Prostate gland (tissue), 2 donors: ENCODE measurements around the gene PRPF6.

Experiments used
- POLR2AphosphoS5 ChIP-seq: sonication (generic); formaldehyde crosslinking; IDR thresholded peaks from one replicate; pipeline ENCODE4 v1.6.1; 2017; ENCODE audit warnings: antibody characterized with exemption
- TF ChIP-seq, protein P1 (sequence below), 4 experiments: fragments of 200-600 bp in 2 of 4; fragments of 450-650 bp in 2 of 4; sonication (generic) in 2 of 4; IDR thresholded peaks; 1 replicate in 3 of 4; 2 replicates in 1 of 4; pipeline ENCODE4 v1.5.1; 2016 to 2019; ENCODE audit warnings: antibody characterized with exemption in 4 of 4, mild to moderate bottlenecking in 2 of 4, moderate library complexity in 2 of 4

DNA sequence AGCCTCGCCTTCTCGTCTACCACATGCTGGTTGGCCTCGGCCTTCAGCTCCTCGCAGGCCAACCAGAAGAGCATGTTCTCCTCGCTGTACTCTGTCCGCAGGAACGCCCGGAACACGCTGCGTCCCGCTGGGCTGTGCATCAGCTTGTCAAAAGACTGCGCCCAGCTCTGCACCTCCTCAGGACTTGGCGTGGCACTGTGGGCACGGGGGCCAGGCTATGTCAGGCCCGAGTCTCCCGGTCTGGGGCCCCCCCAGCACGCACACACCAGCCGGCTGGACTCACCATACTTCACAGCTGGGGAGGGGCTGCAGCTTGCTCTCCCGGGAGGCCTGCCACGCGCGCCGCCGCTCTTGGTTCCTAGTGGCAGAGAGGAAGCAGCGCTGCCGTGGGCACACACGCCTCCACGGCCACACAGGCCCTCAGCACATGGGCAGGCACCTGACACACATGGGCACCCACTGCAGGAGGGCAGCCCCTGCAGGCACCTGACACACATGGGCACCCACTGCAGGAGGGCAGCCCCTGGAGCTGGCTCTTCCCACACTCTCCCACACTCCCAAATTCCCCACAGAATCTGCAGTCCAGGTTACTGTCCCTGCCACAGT, 93.4 kb downstream of the PRPF6 start:
- TF ChIP-seq, protein P1, sequence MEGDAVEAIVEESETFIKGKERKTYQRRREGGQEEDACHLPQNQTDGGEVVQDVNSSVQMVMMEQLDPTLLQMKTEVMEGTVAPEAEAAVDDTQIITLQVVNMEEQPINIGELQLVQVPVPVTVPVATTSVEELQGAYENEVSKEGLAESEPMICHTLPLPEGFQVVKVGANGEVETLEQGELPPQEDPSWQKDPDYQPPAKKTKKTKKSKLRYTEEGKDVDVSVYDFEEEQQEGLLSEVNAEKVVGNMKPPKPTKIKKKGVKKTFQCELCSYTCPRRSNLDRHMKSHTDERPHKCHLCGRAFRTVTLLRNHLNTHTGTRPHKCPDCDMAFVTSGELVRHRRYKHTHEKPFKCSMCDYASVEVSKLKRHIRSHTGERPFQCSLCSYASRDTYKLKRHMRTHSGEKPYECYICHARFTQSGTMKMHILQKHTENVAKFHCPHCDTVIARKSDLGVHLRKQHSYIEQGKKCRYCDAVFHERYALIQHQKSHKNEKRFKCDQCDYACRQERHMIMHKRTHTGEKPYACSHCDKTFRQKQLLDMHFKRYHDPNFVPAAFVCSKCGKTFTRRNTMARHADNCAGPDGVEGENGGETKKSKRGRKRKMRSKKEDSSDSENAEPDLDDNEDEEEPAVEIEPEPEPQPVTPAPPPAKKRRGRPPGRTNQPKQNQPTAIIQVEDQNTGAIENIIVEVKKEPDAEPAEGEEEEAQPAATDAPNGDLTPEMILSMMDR (IDR thresholded peaks at IDR 0.05), result no peak
- no peak for TF ChIP-seq POLR2AphosphoS5
